ENCODE data around the gene NOL9. TPM values are rescaled to one million over a fixed set of nuclear protein-coding genes. Genes with fewer than 3 reads are reported as not detected.

The NOL9 gene
- 11.3 TPM for total RNA-seq (2013)
- polyA plus RNA-seq, result 10 to 100 TPM in 1 of 3 donors, 1 to 10 TPM in 2; 3.7 to 11.5 (median 7.6) TPM
- 7.3 and 8.9 TPM in 2 replicates for polyA minus RNA-seq
- 8.8 to 35.4 (median 22.2) reads per million in 11 experiments for total RNA-seq

DNA sequence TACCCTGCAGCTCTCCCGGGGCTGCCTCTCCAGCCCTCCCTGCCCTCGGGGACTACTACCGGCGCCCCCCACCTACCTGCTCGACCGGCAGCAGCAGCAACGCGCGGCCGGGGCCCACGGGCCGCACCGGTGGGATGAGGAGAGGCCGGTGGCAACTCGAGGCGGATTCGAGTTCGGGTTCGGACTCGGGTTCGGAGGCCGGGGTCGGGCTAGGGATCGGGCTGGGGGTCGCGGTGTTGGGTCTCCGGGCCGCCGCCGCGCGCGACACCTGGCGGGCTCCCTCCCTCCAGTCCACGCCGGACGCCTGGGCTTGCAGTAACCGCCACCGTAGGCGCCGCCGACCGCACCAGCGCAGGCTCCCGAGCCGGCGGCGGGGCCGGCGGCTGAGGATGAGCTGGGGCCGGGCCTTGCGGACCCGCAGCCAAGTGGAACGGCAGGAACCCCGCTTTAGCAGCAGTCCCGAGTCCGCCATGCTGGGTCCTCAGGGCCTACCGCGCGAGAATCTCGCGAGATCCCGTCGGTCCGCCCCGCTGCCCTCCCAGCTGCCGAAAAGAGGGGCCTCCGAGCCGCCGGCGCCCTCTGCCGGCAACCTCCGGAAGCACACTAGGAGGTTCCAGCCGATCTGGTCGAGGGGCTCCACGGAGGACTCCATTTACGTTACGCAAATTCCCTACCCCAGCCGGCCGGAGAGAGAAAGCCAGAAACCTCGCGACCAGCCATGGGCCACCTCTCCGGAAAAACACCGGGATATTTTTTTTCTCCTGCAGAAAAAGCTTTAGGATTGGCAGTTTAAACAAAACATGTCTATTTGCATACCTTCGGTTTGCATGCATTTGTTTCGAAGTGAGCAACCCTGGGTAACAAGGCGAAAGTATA is at the start of gene NOL9:
NOL9 (minus strand) TSS at position 483 of the 876 bp plus-strand sequence; CDS start at position 472, 11 bp downstream.
- H3K79me2 ChIP-seq (ENCODE audit: insufficient read depth, low read length), result peaks cover 16% of the 10 kb centered on the region
- Mint-ChIP-seq H3K27me3 (ENCODE audit: low read depth in 3 of 3) (peaks cover 0 to 1% (median 0%) of the 10 kb centered on the region in 3 donors), H3K36me3 (peaks cover 9 to 29% of the 10 kb centered on the region in 2 donors), H3K9me3 (no peaks in the 10 kb centered on the region), H3K4me3 (peak within 1 kb of the TSS; percentile 73 to 88), H3K4me1 (peaks cover 11% of the 10 kb centered on the region), H3K27ac (peak within 1 kb of the TSS; percentile 35 to 82 (median 43))
- peak within 1 kb of the TSS; percentile 98 for H3K9ac ChIP-seq (ENCODE audit: insufficient read depth, low read length, poor library complexity, severe bottlenecking)
- H2AFZ ChIP-seq (ENCODE audit: insufficient read depth, low read depth, low read length, poor library complexity, severe bottlenecking), result peak within 1 kb of the TSS; percentile 98
- peaks cover 10 to 13% of the 10 kb centered on the region in 2 donors for H3K36me3 ChIP-seq (replicated peaks in 1 of 2; ENCODE audit: control insufficient read depth in 1 of 2, insufficient read depth in 2 of 2, low read length in 2 of 2)
- H3K27me3 ChIP-seq (ENCODE audit: control insufficient read depth in 2 of 2, insufficient read depth in 2 of 2, low read length in 2 of 2), result no peaks in the 10 kb centered on the region
- intact Hi-C loops (cut with micrococcal nuclease), result loop anchor here in 1 of 2 donors (2.0 to 10.0 kb wide), 3 partner anchors 71 to 159 kb away; partner anchors contain the start of genes ACOT7, DNAJC11 and THAP3
- no peaks in the 10 kb centered on the region for H3K9me3 ChIP-seq (replicated peaks in 1 of 2; ENCODE audit: control insufficient read depth in 1 of 2, insufficient read depth in 1 of 2, low read length in 2 of 2)
- H3K4me2 ChIP-seq (replicated peaks; ENCODE audit: extremely low read depth, low read length, poor library complexity, severe bottlenecking), result peak within 1 kb of the TSS; percentile 96
- H4K20me1 ChIP-seq (ENCODE audit: insufficient read depth, low read length), result no peaks in the 10 kb centered on the region
- H3K27ac ChIP-seq (ENCODE audit: low read depth in 1 of 2, low read length in 2 of 2), result peak within 1 kb of the TSS in 1 of 2 donors; percentile 83
- H3K4me3 ChIP-seq (replicated peaks in 1 of 3; ENCODE audit: low read depth in 2 of 3, low read length in 3 of 3), result peak within 1 kb of the TSS; percentile 76 to 94 (median 87)
- DNase-seq, result peak; percentile 91 to 93 (median 91)
- peaks cover 14 to 22% of the 10 kb centered on the region in 2 donors for H3K4me1 ChIP-seq (ENCODE audit: control insufficient read depth in 1 of 2, insufficient read depth in 2 of 2, low read length in 2 of 2)
- TF ChIP-seq, protein P1, sequence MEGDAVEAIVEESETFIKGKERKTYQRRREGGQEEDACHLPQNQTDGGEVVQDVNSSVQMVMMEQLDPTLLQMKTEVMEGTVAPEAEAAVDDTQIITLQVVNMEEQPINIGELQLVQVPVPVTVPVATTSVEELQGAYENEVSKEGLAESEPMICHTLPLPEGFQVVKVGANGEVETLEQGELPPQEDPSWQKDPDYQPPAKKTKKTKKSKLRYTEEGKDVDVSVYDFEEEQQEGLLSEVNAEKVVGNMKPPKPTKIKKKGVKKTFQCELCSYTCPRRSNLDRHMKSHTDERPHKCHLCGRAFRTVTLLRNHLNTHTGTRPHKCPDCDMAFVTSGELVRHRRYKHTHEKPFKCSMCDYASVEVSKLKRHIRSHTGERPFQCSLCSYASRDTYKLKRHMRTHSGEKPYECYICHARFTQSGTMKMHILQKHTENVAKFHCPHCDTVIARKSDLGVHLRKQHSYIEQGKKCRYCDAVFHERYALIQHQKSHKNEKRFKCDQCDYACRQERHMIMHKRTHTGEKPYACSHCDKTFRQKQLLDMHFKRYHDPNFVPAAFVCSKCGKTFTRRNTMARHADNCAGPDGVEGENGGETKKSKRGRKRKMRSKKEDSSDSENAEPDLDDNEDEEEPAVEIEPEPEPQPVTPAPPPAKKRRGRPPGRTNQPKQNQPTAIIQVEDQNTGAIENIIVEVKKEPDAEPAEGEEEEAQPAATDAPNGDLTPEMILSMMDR (IDR thresholded peaks at IDR 0.05), result peak; percentile 95
- WGBS (ENCODE audit: insufficient coverage), result 2% methylated on average over 82 of the region's 87 CpGs

DNA sequence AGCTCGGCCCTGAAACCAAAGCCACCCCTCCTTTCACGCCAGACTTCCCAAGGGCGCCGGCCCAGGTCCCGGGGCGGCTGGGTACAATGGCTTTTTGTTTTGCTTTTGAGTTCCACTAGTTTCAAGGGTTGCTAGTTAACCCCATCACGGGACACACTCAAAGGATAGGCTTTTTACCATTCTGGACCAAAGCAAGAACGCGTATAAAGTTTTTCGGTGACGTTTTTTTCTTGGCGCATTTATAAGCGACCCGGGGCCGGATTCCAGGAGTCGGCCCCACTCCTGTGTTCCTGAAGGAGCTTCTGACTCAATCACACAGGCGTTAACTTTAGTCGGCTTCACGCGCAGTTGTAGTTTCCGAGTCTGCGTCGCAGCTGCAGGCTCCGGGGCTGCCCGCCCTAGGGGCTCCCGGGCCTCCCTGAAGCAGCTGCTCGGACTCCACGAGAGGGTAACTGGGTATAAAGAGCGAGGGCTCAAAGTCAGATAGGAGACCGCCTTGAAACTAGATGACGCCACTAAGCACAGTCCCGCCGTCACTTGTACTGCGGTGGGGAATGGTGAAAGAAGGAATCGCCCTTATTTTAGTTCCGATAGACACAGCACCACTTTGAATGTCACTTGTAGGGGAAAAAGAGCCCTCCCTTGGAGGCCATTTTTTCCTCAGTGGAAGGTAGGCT is 49.1 kb upstream of the NOL9 start:
- intact Hi-C loops (cut with micrococcal nuclease), result loop anchor here in 1 of 2 donors (1.0 to 10.0 kb wide), 2 partner anchors 10 to 181 kb away; partner anchors contain the start of genes CAMTA1 and PHF13
- peaks cover 40% of the 10 kb centered on the region for H4K20me1 ChIP-seq (ENCODE audit: insufficient read depth, low read length)
- TF ChIP-seq, protein P1 (IDR thresholded peaks at IDR 0.05), result no peak
- H3K27me3 ChIP-seq (ENCODE audit: control insufficient read depth in 2 of 2, insufficient read depth in 2 of 2, low read length in 2 of 2), result no peaks in the 10 kb centered on the region
- H3K36me3 ChIP-seq (replicated peaks in 1 of 2; ENCODE audit: control insufficient read depth in 1 of 2, insufficient read depth in 2 of 2, low read length in 2 of 2), result no peaks in the 10 kb centered on the region
- H3K9ac ChIP-seq (ENCODE audit: insufficient read depth, low read length, poor library complexity, severe bottlenecking), result peak overlapping the region; percentile 97
- no peaks in the 10 kb centered on the region for H3K9me3 ChIP-seq (replicated peaks in 1 of 2; ENCODE audit: control insufficient read depth in 1 of 2, insufficient read depth in 1 of 2, low read length in 2 of 2)
- peak overlapping the region; percentile 58 to 93 (median 74) for H3K4me3 ChIP-seq (replicated peaks in 1 of 3; ENCODE audit: low read depth in 2 of 3, low read length in 3 of 3)
- Mint-ChIP-seq H3K4me3 (peak overlapping the region; percentile 86 to 87), H3K9me3 (peaks cover 0 to 2% (median 0%) of the 10 kb centered on the region in 7 donors), H3K27ac (peak overlapping the region; percentile 97 to 99 (median 98)), H3K36me3 (peaks cover 3 to 13% of the 10 kb centered on the region in 2 donors), H3K27me3 (ENCODE audit: low read depth in 3 of 3) (peaks cover 8 to 9% (median 9%) of the 10 kb centered on the region in 3 donors), H3K4me1 (peaks cover 32% of the 10 kb centered on the region)
- H3K79me2 ChIP-seq (ENCODE audit: insufficient read depth, low read length), result peaks cover 40% of the 10 kb centered on the region
- peak; percentile 59 to 73 (median 70) for DNase-seq
- peaks cover 35 to 51% of the 10 kb centered on the region in 2 donors for H3K4me1 ChIP-seq (ENCODE audit: control insufficient read depth in 1 of 2, insufficient read depth in 2 of 2, low read length in 2 of 2)
- H3K4me2 ChIP-seq (replicated peaks; ENCODE audit: extremely low read depth, low read length, poor library complexity, severe bottlenecking), result peak overlapping the region; percentile 94
- peak overlapping the region; percentile 84 for H2AFZ ChIP-seq (ENCODE audit: insufficient read depth, low read depth, low read length, poor library complexity, severe bottlenecking)
- under 1% methylated on average over 24 of the region's 36 CpGs for WGBS (ENCODE audit: insufficient coverage)
- H3K27ac ChIP-seq (ENCODE audit: low read depth in 1 of 2, low read length in 2 of 2), result peak overlapping the region; percentile 98 to 99

Measured in CD14-positive monocyte (primary cell).